Endothelial cell of umbilical vein (primary cell): ENCODE data around the gene ALDH5A1. TPM values are rescaled to one million over a fixed set of nuclear protein-coding genes. Genes with fewer than 3 reads are reported as not detected.

ENCODE experiments used
- BruUV-seq: library from RNA; stranded (reverse); fragments of 400-500 nt; replicated peaks from 2 replicates; lab custom pipeline; 2021; lab: Mats Ljungman, UMichigan
- CTCF ChIA-PET: fragments of 300-600, 350-600 bp; sonication (Branson Sonifier 250); formaldehyde crosslinking; loops from one replicate; lab custom pipeline; 2021; ENCODE audit warnings: antibody characterized with exemption, inconsistent platforms; lab: Charles Lee
- POLR2A ChIA-PET: fragments of 300-600, 350-600 bp; sonication (Branson Sonifier 250); formaldehyde crosslinking; loops from one replicate; lab custom pipeline; 2021; ENCODE audit warnings: antibody characterized with exemption, inconsistent platforms; lab: Charles Lee
- DNase-seq: peaks from one replicate; pipeline ENCODE4 v3.0.0-alpha.2; 2011; ENCODE audit warnings: low read depth, low spot score
- FAIRE-seq: peaks from 2 replicates; lab custom pipeline; 2011; peaks lifted over from hg19 to GRCh38; lab: Jason Lieb, UNC
- H2AFZ ChIP-seq: 2 replicates; pipeline ENCODE4 v1.6.0; 2012; ENCODE audit warnings: low read depth, low read length, control low read depth, inconsistent platforms
- H3K27ac ChIP-seq: 2 replicates; pipeline ENCODE4 v1.5.1; 2011; ENCODE audit warnings: low read depth, mild to moderate bottlenecking, control low read depth, low read length, moderate library complexity; ENCODE audit not compliant: insufficient read depth
- H3K27me3 ChIP-seq, 2 experiments: 2 replicates each; pipeline versions ENCODE4 v1.6.0 to v1.6.1; 2011; ENCODE audit warnings: low read length in 2 of 2, mixed read lengths in 1 of 2; ENCODE audit not compliant: control insufficient read depth in 2 of 2, insufficient read depth in 2 of 2
- H3K36me3 ChIP-seq, 2 experiments: 2 replicates in 1 of 2; 3 replicates in 1 of 2; pipeline ENCODE4 v1.5.1; 2011; ENCODE audit warnings: low read length in 2 of 2, mild to moderate bottlenecking in 1 of 2, moderate library complexity in 1 of 2; ENCODE audit not compliant: control insufficient read depth in 2 of 2, insufficient read depth in 2 of 2; ENCODE audit errors: extremely low read depth in 1 of 2
- H3K4me1 ChIP-seq: 3 replicates; pipeline ENCODE4 v1.5.1; 2011; ENCODE audit warnings: mild to moderate bottlenecking, low read length; ENCODE audit not compliant: control insufficient read depth, insufficient read depth; ENCODE audit errors: extremely low read depth
- H3K4me2 ChIP-seq: 2 replicates; pipeline ENCODE4 v1.6.1; 2011; ENCODE audit warnings: low read length, control low read depth, mixed read lengths; ENCODE audit not compliant: insufficient read depth
- H3K4me3 ChIP-seq, 3 experiments: fragments of 200-600 bp in 1 of 3; sonication (generic), shearing (Covaris generic) in 1 of 3; replicated peaks in 1 of 3; 2 replicates each; pipeline ENCODE4 v1.5.1; 2011 to 2016; ENCODE audit warnings: control low read depth in 3 of 3, low read length in 3 of 3, mild to moderate bottlenecking in 2 of 3, inconsistent platforms in 1 of 3, low read depth in 1 of 3, moderate library complexity in 1 of 3; ENCODE audit not compliant: insufficient read depth in 1 of 3
- H3K79me2 ChIP-seq: 2 replicates; pipeline ENCODE4 v1.6.0; 2012; ENCODE audit warnings: low read length, inconsistent platforms; ENCODE audit not compliant: control insufficient read depth, insufficient read depth
- H3K9ac ChIP-seq: replicated peaks from 2 replicates; pipeline ENCODE3; 2011; ENCODE audit warnings: low read length, control low read depth; ENCODE audit not compliant: insufficient read depth; ENCODE audit errors: extremely low read depth
- H3K9me1 ChIP-seq: replicated peaks from 3 replicates; pipeline ENCODE4 v1.6.0; 2011; ENCODE audit warnings: mild to moderate bottlenecking, low read length; ENCODE audit not compliant: control insufficient read depth, insufficient read depth; ENCODE audit errors: extremely low read depth
- H3K9me3 ChIP-seq: replicated peaks from 2 replicates; pipeline ENCODE4 v1.5.1; 2012; ENCODE audit warnings: low read length, inconsistent platforms; ENCODE audit not compliant: control insufficient read depth, insufficient read depth
- H4K20me1 ChIP-seq: replicated peaks from 2 replicates; pipeline ENCODE3; 2011; ENCODE audit warnings: mild to moderate bottlenecking, low read length; ENCODE audit not compliant: control insufficient read depth, insufficient read depth; ENCODE audit errors: extremely low read depth
- EZH2 ChIP-seq: IDR thresholded peaks from 2 replicates; pipeline ENCODE4 v1.6.1; 2012; ENCODE audit warnings: borderline replicate concordance, low read depth, mild to moderate bottlenecking, moderate library complexity, low read length, inconsistent platforms; ENCODE audit not compliant: severe bottlenecking
- FOS ChIP-seq: IDR thresholded peaks from 2 replicates; pipeline ENCODE4 v1.6.1; 2011; ENCODE audit warnings: mild to moderate bottlenecking, low read length, moderate library complexity, borderline replicate concordance; ENCODE audit not compliant: insufficient read depth
- JUN ChIP-seq: IDR thresholded peaks from 2 replicates; pipeline ENCODE4 v1.6.1; 2011; ENCODE audit warnings: borderline replicate concordance, low read depth; ENCODE audit not compliant: insufficient read length, insufficient read depth
- MYC ChIP-seq: IDR thresholded peaks from one replicate; pipeline ENCODE4 v1.6.1; 2011; ENCODE audit warnings: mild to moderate bottlenecking, low read depth, low read length
- POLR2A ChIP-seq: IDR thresholded peaks from 2 replicates; pipeline ENCODE4 v1.6.1; 2012; ENCODE audit warnings: low read depth, mild to moderate bottlenecking, control low read depth, low read length
- dilution Hi-C: fragments of 300-500 bp; cut with MboI; formaldehyde crosslinking; loops from one replicate; pipeline ENCODE4 v1.15.0; 2019; ENCODE audit warnings: low sequenced_read_pairs; ENCODE audit not compliant: extremely low pct_ligation_motif_present
- intact Hi-C: fragments of 100-400 bp; cut with micrococcal nuclease; formaldehyde crosslinking; loops from one replicate; pipeline ENCODE4 v1.10.0; 2022
- polyA plus RNA-seq, 4 experiments: library from polyadenylated mRNA; depleted of rRNA in 3 of 4; stranded (reverse) in 3 of 4; unstranded in 1 of 4; fragments of >200 nt; gene quantifications; 2 replicates each; pipeline versions ENCODE4 v1.2.1 to v1.2.3, GENCODE V29; 2011 to 2012; ENCODE audit warnings: missing spikeins in 1 of 4
- total RNA-seq: library from RNA; stranded (reverse); gene quantifications from 2 replicates; pipeline ENCODE4 v1.2.3, GENCODE V29; 2021
- TF ChIP-seq, protein P1 (sequence below): IDR thresholded peaks from 2 replicates; pipeline ENCODE4 v1.6.1; 2011; ENCODE audit not compliant: insufficient read depth, insufficient read length

The ALDH5A1 gene
- total and polyA plus RNA-seq, 2 donors (not counting 3 experiments of a cell fraction or from before 2014, with no cell fraction given) = 0.51 to 1.1 TPM

DNA sequence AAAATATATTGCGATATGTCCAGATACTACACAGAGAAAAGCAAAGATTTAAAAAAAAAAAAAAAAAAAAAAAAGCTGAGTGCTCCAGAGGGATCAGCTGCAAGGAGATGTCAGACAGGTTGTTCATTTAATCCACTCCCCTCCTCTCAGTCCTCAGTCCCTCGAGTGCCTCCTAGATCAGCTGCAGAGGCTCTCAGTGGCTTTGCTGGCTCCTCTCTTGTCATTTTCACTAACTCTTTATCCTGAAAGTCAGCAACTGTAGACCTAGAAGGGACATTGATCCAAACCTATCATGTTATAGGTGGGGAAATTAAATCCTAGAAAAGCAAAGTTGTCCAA is 89.6 kb downstream of the ALDH5A1 start:
- TF ChIP-seq JUN = no peak
- TF ChIP-seq, protein P1, sequence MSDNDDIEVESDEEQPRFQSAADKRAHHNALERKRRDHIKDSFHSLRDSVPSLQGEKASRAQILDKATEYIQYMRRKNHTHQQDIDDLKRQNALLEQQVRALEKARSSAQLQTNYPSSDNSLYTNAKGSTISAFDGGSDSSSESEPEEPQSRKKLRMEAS = no peak
- no peak for TF ChIP-seq FOS
- no peak for TF ChIP-seq MYC
- TF ChIP-seq POLR2A = no peak
- TF ChIP-seq EZH2 = no peak
- POLR2A ChIA-PET = no interaction called here

More for the DNA sequence above, 89.6 kb downstream of the ALDH5A1 start:
- intact Hi-C loops (loop anchor here (5.0 kb wide), 1 partner anchor 152 kb away; no protein-coding TSS in a partner anchor), dilution Hi-C loops (no loop called here)
- no peaks in the 10 kb centered on the region for H4K20me1 ChIP-seq
- H3K27me3 ChIP-seq = peaks cover 5 to 6% of the 10 kb centered on the region in 2 experiments
- H3K36me3 ChIP-seq = no peaks in the 10 kb centered on the region
- H2AFZ ChIP-seq = no peak overlapping the region
- no peak overlapping the region for H3K4me3 ChIP-seq
- CTCF ChIA-PET = interaction anchor here (0.6 to 8.7 kb wide), 19 partner anchors 8 to 512 kb away, joined by 3 to 124 read pairs (median 7); partner anchors contain the start of genes ACOT13 and TDP2
- FAIRE-seq = no peak
- BruUV-seq = no TSS peak
- no peaks in the 10 kb centered on the region for H3K4me1 ChIP-seq
- H3K27ac ChIP-seq = no peak overlapping the region
- DNase-seq = no peak
- no peak overlapping the region for H3K4me2 ChIP-seq
- no peaks in the 10 kb centered on the region for H3K9me1 ChIP-seq
- no peaks in the 10 kb centered on the region for H3K79me2 ChIP-seq
- no peak overlapping the region for H3K9ac ChIP-seq
- no peaks in the 10 kb centered on the region for H3K9me3 ChIP-seq

Other genes with a start within 250 kb of the ALDH5A1 start
- gene DCDC2, start 136.9 kb upstream of the ALDH5A1 start, total RNA-seq = not detected in 2 replicates
- not detected in 2 replicates for gene DCDC2, start 136.9 kb upstream of the ALDH5A1 start, polyA plus RNA-seq
- gene MRS2, start 92.0 kb upstream of the ALDH5A1 start, total RNA-seq = 17.2 and 21.1 TPM in 2 replicates
- 11.6 and 12.1 TPM in 2 replicates for gene MRS2, start 92.0 kb upstream of the ALDH5A1 start, polyA plus RNA-seq
- 0.53 TPM in 1 of 2 replicates, not detected in the other for gene GPLD1, start 5.4 kb upstream of the ALDH5A1 start, total RNA-seq
- gene GPLD1, start 5.4 kb upstream of the ALDH5A1 start, polyA plus RNA-seq = 0.03 and 0.08 TPM in 2 replicates
- gene KIAA0319, start 151.2 kb downstream of the ALDH5A1 start, total RNA-seq = 0.07 TPM in 2 replicates
- gene KIAA0319, start 151.2 kb downstream of the ALDH5A1 start, polyA plus RNA-seq = 0.02 and 0.04 TPM in 2 replicates
- 35.3 and 39.2 TPM in 2 replicates for gene TDP2, start 171.9 kb downstream of the ALDH5A1 start, total RNA-seq
- gene TDP2, start 171.9 kb downstream of the ALDH5A1 start, polyA plus RNA-seq = 9.9 and 13.7 TPM in 2 replicates
- 15.3 and 24.1 TPM in 2 replicates for gene ACOT13, start 172.1 kb downstream of the ALDH5A1 start, total RNA-seq
- gene ACOT13, start 172.1 kb downstream of the ALDH5A1 start, polyA plus RNA-seq = 7.5 and 7.7 TPM in 2 replicates
- gene C6orf62, start 224.2 kb downstream of the ALDH5A1 start, total RNA-seq = 121 and 129 TPM in 2 replicates
- gene C6orf62, start 224.2 kb downstream of the ALDH5A1 start, polyA plus RNA-seq = 34.7 and 36.5 TPM in 2 replicates